ENCODE measurements around the gene RIPPLY1.

The RIPPLY1 gene, protein sequence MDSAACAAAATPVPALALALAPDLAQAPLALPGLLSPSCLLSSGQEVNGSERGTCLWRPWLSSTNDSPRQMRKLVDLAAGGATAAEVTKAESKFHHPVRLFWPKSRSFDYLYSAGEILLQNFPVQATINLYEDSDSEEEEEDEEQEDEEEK

DNA sequence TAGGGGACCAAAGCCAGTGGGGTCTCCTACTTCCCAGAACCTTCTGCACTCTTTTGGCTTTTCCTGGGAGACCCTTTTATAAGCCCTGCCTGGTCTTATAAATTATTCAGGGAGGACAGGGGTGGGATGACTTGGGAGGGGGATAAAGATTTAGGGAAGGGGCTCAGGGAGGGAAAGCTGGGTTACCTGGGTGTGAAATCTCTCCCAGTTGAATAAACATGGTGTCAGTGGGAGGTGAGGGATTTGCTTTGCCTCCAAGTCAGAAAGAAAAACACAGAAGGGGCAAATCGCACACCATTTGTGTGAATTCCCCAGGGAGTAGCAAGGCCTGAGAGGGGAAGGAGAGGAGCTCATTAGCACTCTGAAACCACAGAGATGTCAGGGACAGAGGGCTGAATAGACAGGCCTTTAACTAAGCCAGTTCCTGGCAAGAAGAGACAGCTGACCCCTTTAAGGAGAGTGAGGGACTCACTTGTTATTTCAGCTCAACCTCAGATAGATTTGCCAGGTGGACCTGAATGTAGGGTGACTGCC is at the start of gene RIPPLY1:
RIPPLY1 (minus strand) TSS at position 51 of the 534 bp plus-strand sequence. CDS start 54 bp downstream, outside the sequence.
- no peak for DNase-seq

DNA sequence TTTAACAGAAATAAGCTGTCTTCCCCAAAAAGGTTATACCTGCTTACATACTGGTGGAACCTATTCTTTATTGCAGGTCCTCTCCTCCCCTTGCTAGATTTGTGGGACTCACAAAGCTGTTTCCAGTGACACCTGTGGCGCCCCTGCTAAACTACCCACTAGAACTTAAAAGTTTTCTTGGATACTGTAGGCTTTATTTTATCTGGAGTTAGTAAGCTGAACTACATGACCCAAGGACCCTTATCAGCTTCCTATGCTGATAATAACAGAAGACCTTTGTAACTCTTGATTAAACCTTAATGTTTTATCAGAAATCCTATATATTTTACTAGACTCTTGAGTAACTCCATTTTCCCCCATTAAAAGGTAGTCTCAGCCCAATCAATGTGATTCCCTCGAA is 49.4 kb upstream of the RIPPLY1 start:
- DNase-seq = no peak

DNA sequence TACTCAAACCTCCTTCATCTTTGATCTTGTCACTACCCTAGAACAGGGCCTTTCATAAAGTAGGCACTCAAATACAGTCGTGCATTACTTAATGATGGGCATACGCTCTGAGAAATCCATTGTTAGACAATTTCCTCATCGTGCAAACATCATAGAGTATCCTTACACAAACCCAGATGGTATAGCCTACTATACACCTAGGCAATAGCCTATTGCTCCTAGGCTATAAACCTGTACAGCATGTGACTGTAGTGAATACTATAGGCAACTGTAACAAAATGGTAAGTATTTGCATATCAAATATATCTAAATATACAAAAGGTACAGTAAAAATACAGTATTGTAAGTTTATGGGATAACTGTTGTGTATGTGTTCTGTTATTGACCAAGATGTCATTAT is 48.9 kb upstream of the RIPPLY1 start:
- DNase-seq = no peak

DNA sequence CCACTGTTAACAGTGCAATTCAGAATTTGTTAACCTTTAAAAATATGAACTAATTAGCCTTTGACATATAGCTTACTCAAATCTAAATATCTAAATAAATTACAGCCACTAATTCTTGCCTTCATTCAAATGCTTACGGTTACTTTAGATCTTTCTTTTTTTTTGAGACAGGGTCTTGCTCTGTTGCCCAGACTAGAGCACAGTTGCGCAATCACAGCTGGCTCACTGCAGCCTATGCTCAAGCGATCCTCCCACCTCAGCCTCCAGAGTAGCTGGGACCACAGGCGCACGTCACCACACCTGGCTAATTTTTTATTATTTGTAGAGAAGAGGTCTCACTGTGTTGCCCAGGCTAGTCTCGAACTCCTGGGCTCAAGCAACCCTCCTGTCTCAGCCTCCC is 48.1 kb upstream of the RIPPLY1 start:
- no peak for DNase-seq

DNA sequence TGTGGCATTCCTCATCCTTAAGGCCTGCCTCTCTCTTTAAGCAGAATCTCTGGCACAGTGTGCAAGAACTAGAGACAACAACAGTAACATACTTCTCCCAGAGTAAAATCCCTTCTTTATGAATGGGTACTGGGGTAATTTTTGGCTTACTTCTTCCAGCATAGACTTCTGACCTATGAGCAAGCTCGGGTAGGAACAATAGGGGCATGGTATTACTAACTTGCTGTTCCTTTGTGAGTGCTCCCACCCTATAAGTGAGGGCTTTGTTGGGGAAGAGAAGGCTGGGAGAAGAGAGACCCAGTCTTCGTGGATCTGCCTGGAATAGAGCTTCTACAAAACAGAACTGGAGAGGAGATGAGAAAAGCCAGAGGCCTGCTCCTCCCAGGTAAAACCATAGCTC is 47.2 kb upstream of the RIPPLY1 start:
- DNase-seq = no peak

DNA sequence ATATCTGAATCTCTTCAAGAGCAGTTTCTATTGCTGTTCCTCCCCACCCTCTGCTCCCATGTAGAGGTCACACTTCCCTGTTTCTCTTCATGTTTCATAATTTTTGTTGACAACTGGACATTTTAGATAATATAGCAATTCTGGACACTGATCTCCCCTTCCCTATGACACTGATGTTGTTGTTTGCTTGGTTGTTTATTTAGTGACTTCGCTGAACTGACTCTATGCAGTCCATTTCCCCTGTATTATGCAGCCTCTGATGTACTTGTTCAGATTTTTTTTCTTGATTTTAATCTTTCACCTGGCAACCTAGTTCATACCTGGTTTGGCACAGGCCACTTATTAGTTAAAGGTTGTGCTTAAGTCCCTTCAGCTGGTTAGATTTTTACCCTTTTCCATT is 46.2 kb upstream of the RIPPLY1 start:
- no peak for DNase-seq

DNA sequence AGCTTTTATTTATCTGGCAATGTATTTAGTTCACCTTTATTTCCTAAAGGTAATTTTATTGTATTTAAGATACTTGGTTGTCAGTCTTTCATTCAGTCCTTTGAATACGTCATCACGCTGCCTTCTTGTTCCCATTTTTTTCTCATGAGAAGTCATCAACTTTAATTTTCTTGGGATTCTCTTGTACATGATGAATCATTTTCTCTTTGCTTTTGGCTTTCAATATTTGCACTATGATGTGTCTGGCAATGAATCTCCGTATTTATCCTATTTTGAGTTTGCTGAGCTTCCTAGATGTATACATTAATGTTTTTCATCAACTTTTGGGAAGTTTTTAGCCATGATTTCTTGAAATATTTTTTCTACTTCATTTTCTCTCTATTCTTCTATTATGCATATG is 45.5 kb upstream of the RIPPLY1 start:
- no peak for DNase-seq

DNA sequence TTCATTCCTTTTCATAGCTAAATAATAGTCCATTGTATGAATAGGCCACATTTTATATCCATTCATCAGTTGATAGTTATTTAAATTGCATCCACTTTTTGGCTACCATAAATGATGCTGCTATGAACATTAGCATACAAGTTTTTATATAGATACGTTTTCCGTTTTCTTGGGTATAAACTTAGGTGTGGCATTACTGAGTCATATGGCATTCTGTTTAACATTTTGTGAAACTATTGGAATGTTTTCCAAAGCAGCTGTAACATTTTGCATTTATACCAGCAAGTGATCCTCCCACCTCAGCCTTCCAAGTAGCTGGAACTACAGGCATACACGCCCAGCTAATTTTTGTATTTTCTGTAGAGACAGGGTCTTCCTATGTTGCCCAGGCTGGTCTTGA is 43.3 kb upstream of the RIPPLY1 start:
- no peak for DNase-seq

DNA sequence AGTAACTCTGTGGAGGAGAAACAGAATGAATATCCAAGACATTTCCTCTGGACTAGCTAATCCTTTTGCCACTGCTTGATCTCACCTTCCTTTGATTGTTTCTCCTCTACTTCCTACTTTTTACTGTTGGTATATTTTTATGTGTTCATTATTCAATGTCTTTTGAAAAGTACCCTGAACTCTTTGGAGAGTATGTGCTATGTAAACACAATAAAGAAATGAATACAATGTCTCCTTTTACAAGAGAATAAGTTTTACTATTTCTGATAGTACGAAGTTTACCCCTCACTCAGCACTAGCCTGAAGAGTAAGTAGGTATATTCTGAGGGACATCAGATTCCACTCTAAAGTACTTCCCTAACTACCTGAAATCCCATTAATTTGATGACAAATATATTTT is 36.9 kb upstream of the RIPPLY1 start:
- no peak for DNase-seq

DNA sequence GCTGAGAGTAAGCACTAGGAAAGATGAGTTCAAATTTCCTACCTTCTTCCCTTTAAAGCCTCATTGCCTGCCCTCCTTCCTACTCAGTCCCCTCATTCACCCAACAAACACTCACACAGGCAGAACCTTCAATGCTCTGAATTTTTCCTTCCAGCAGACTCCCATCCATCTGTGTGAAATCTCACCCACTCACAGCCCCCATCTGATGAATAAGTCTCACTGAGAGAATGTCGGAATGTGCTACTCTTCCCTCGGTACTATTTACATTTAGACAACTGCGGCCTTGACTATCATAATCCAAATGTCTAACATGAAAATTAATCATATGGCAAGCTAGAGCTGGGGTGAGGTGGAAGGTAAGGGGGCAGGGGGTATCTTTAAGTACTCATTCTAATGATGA is 36.4 kb upstream of the RIPPLY1 start:
- DNase-seq = no peak

DNA sequence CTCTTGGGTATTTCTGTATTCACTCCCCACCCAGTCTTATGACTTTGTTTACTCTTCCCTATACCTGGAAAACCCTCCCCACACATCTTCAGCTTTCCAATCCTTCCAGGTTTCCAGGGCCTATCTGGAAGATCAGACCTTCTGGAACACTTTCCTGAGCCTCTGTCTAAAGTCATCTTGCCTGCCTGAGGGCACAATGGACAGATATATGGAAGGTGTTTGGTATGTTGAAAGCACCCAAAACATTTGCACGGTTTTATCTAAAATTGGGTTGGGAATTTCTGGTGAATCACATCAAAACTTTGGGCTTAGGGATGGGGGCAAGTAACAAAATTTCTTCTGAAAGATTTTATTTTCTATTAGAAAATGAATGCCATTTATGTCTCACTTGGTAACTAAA is 33.1 kb upstream of the RIPPLY1 start:
- no peak for DNase-seq

DNA sequence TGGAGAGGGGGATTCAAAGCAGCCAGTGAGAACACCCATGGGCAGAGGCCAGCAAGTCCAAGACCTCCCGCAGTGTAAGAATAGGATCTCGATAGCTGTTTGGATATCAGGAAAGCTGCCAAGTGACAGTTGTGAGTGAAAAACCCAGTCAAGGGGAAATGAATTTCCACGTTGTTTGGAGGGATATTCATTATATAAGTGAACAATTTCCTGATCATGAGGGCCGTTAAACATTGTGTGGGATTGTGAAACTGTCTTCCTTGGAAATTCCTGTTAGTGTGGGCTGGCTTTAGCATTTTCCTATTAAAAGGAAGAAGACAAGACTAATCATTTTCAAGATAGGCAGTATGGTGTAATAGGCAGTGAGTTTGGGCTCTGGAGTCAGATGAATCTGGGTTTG is 32.0 kb upstream of the RIPPLY1 start:
- DNase-seq = no peak

DNA sequence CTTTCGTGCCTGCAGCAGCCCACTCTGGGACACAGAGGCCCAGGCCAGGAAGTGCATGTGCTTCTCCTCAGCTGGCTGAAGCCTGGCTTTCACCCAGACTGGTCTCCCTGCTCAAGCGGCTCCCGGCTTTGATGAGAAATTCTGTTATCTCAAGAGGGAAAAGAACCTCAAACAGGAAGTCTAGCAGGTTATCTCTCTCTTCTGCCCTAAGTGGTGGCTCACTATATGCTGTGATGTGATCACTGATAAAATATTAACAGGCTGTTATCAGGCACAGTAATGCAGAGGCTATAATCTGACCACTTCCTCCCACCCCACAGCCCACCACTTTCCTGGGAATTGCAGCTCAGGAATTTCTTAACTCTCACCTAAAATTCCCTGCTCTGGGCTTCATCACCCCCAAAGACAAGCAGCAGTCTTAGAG is 30.4 kb upstream of the RIPPLY1 start:
- no peak for DNase-seq

DNA sequence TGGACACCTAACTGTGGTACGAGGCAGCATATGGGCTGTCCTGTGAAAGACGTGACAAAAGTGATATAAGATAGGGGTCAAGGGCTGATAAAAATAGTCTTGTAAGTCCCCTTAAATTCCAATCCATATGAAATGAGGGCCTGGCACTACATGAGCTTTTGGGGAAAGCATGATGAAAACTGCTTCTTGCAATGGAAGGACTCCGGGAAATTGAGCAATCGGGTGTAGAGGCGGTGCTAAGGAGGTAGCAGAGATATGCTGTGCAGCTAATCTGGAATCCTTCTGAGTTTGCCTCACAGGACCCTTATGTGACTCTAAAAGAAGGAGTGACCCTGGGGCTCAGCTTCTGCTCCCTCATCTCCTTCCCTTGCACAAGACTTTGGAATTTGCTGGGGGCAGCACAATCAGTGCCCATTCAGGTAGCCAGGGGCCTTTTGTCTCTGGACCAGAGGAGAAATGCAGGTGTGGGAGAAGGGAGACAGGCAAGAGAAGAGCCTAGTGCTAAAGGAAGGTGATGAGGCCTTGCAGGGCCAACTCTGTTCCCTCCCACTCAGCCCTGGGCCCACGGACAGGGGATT is 29.9 kb upstream of the RIPPLY1 start:
- DNase-seq = no peak

DNA sequence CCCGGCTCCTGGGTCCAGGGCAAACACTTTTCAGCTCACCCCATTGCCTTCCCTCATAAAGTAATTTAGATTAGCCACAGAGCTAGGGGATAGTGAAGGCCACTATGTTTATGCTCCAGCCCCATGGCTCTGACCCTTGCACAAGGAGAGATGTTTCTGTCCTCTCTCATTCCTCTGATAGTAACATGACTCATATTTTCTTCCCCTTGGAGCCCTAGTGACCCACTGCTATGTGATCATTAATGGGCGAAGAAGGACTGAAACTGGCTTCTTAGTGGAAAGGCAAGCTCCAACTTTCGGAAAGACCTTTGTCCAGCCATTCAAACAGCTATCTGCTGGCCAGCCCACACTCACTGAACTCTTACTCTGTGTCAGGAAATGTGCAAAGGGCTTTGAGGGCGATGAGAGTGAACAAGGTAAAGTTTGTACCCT is 29.4 kb upstream of the RIPPLY1 start:
- DNase-seq = no peak

DNA sequence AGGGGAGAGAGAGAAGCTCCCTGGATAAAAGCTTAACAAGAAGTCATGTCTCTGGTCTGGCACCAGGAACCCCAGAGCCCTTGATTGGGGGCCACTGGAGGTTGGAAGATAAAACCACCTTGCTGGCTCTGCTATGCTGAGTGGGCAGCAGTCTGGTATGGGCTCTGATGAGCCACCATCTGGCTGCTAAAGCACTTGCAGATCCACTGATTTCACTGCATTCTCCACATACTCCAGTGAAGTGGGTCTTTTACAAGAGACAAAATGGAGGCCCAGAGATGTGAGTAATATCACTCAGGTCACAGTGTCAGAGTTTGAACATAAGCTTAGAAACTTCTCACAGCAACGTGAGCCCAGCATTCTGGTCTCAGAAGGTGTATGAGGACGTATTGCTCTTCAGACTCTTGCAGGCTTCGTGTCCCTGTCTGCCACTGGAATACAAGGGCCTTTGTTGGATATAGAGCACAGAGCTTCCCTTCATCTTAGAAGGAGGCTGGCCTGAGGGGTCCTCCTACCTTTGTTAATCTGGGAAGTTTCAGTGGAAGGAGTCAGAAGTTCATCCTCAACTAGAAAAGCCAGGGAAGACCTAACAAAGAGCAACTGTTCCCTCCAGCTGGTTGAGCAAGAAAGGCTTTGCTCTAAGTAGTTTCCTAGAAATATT is 28.8 kb upstream of the RIPPLY1 start:
- no peak for DNase-seq

DNA sequence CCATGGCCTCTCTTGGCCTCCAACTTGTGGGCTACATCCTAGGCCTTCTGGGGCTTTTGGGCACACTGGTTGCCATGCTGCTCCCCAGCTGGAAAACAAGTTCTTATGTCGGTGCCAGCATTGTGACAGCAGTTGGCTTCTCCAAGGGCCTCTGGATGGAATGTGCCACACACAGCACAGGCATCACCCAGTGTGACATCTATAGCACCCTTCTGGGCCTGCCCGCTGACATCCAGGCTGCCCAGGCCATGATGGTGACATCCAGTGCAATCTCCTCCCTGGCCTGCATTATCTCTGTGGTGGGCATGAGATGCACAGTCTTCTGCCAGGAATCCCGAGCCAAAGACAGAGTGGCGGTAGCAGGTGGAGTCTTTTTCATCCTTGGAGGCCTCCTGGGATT is 25.1 kb upstream of the RIPPLY1 start:
- no peak for DNase-seq

DNA sequence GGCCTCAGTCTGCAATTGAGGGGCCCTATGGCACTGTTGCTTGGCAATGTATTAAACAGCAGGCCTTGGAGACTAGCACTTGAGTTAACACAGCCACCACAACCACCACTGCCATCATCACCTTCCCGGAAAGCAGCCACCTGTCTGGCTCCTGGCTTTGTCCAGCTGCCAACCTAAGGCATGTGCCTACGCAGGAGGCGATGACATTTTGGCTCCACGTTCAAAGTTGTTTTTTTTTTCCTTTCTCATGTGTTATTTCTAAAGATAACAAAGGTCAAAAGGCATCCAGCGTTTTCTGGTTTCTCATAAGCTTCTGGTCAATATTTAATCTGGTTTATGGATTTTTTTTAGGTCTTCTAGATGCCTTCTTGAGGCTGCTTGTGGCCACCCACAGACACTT is 24.6 kb upstream of the RIPPLY1 start:
- no peak for DNase-seq

DNA sequence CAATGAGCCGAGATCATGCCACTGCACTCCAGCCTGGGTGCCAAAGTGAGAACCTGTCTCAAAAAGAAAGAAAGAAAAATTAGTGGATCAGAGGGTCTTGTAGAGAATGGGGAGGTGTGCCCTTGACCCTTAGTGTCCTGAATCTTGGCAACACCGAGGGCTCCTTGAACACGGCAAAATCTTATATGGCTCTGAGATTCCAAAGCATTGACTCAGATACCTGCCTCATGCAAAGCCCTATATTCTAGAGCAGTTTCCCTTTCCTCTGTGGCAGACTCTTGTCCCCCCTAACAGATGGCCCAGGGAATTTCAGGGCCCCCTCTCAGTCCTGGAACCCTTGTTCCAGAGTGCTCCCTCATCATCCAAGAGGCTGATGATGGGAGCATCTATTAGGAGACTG is 23.9 kb upstream of the RIPPLY1 start:
- no peak for DNase-seq

DNA sequence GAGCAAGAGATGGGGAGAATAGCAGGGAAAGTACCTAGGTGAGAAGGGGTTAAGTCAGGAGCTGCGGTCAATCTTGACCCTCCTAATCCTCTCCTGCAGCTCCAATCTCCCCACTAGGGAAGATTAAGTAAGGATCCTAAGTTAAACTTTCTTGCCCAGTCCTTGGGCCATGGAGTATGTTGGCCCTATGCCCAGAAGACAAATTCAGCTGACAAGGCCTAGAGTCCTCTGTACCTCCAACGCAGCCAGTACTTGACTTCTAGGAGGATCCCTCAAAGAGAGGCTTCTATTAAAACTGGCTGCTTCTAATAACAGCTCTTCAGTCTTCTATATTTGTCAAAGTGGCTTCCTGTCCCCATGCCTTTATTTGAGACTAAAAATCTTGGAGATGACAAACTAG is 18.5 kb upstream of the RIPPLY1 start:
- no peak for DNase-seq

DNA sequence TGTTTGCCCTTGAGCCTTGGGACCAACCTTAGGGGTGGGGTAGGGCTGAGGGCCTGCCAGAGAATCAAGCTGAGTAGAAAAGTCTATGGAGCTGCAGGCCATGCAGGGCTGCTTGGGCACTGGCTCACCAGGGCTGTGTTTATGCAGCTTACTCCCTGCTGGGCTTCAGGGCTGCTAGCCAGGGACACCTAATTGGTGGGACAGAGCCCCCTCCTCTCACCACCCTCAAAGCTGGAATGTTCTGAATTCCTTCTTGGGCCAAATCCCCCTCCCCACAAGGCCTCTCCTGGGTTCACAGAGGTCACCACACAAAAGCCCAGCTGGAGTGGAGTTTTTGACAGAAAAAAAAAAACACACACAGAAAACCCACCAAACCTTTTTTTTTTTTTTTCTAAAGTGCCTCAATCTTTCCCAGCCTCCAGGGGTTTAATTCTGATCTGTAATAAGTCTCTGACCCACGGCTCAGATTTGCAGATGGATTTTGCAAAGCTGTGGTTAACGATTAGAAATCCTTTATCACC is 16.9 kb upstream of the RIPPLY1 start, which contains the start of gene CLDN2:
CLDN2 (plus strand) TSS at position 471 of the 521 bp plus-strand sequence. CDS start 7,827 bp downstream, outside the sequence.
- DNase-seq = no peak

DNA sequence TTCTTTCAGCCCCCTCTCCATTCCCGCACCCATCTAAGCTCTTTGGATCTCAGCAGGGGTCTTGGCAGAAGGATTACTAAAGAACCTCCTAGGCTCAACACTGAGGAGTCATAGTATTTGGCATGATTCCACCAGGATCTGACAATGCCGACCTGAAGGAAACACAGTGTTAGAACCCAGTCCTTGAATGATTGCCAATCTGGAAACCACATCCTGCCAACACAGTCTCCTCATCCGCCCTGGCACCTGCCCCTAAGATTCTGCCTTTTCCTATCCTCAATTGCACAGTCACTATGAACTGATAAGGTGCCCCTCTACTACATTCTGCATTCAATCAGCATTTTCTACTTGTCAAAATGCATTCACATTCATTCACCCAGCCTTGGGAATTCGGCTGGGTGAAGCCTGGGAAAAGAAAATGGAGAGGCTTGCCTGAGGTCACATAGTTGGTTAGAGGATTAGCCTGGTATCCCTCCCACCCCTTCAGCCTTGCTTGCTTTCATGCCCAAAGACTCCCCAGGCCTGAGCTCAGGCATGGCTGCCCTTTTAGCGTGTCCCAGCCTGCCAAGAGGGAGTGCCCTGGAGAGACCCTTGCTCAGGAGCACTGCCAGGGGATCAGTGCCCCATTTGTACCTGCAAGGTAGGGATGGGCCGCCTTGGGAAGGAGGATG is 14.8 kb upstream of the RIPPLY1 start:
- DNase-seq = no peak

DNA sequence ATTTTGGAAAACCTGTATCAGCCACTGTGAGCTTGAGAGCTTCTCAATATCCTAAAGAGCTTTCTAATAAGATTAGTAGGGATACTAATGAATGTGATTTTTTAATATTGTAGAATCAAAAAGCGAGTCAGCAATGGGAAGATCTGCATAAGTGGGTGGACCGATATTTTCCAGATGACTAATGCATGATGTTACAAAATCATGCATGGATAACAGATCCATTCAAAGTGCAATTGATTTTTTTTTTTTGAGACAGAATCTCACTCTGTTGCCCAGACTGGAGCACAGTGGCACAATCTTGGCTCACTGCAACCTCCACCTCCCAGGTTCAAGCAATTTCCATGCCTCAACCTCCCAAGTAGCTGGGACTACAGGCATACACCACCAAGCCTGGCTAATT is 9.7 kb upstream of the RIPPLY1 start:
- DNase-seq = no peak

DNA sequence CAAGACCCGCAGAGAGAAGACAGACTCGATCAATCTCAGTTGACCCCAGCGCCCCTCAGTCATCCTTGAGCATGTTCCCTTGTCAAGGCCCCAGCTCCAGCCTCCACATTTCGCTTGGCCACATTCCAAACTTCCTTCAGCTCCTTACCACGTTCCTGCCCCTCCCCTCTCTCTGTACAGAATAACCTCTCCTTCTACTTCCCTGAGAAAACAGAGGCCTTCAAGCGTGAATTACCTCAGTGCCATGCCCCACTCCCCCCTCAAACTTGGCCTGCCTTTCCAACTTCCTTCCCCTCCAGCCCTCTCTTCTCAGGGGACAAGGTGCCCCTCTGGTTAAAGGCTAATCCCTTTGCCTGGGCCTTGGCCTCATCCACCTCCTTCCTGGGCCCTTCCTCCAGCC is 3.2 kb upstream of the RIPPLY1 start:
- DNase-seq = no peak
